Esophagus muscularis mucosa (tissue), 4 donors: Measurements from ENCODE around the gene PTPRN2. TPM values are rescaled to one million over a fixed set of nuclear protein-coding genes. Genes with fewer than 3 reads are reported as not detected.

Experiments
- DNase-seq: peaks from one replicate; pipeline ENCODE4 v3.0.0-alpha.2; 2017; ENCODE audit errors: extremely low spot score
- H3K27ac ChIP-seq, 4 donors: fragments of 200-600 bp; sonication (generic); replicated peaks in 1 of 4; 1 replicate in 3 of 4; 2 replicates in 1 of 4; pipeline ENCODE4 v1.5.1; 2016 to 2019; ENCODE audit warnings: mild to moderate bottlenecking in 1 of 4
- H3K27me3 ChIP-seq, 4 donors: fragments of 200-600 bp; sonication (generic); one replicate each; pipeline versions ENCODE4 v1.5.1 to v1.6.0; 2016 to 2019
- H3K36me3 ChIP-seq, 4 donors: fragments of 200-600 bp; sonication (generic); one replicate each; pipeline ENCODE4 v1.5.1; 2016 to 2019
- H3K4me1 ChIP-seq, 4 donors: fragments of 200-600 bp; sonication (generic); one replicate each; pipeline ENCODE4 v1.5.1; 2016 to 2019
- H3K4me3 ChIP-seq, 4 donors: fragments of 200-600 bp; sonication (generic); 1 replicate in 2 of 4; 2 replicates in 2 of 4; pipeline ENCODE4 v1.5.1; 2016 to 2019; ENCODE audit warnings: mild to moderate bottlenecking in 4 of 4, moderate library complexity in 1 of 4
- H3K9me3 ChIP-seq, 4 donors: fragments of 200-600 bp; sonication (generic); 1 replicate in 3 of 4; 2 replicates in 1 of 4; pipeline ENCODE4 v1.5.1; 2016 to 2019
- CTCF ChIP-seq, 3 experiments: fragments of 200-600 bp in 2 of 3; fragments of 450-650 bp in 1 of 3; sonication (generic) in 2 of 3; IDR thresholded peaks; one replicate each; pipeline ENCODE4 v1.5.1; 2017 to 2019; ENCODE audit warnings: antibody characterized with exemption in 3 of 3, mild to moderate bottlenecking in 2 of 3, moderate library complexity in 1 of 3
- EP300 ChIP-seq: sonication (generic); formaldehyde crosslinking; IDR thresholded peaks from one replicate; pipeline ENCODE4 v1.6.1; 2017; ENCODE audit warnings: antibody characterized with exemption
- POLR2A ChIP-seq: fragments of 450-650 bp; IDR thresholded peaks from one replicate; pipeline ENCODE4 v1.6.1; 2017; ENCODE audit warnings: antibody characterized with exemption, moderate library complexity, mild to moderate bottlenecking, low read depth
- POLR2AphosphoS5 ChIP-seq, 2 donors: sonication (generic); formaldehyde crosslinking; IDR thresholded peaks; one replicate each; pipeline ENCODE4 v1.6.1; 2017; ENCODE audit warnings: antibody characterized with exemption in 2 of 2
- WGBS: methylation state at CpG from one replicate; pipeline ENCODE4 v1.1.5; 2018; 5-methylcytosine and 5-hydroxymethylcytosine counted together
- intact Hi-C: fragments of 100-400 bp; cut with DNase I; formaldehyde crosslinking; loops from one replicate; pipeline ENCODE4 v1.15.1; 2023
- total RNA-seq, 4 donors: library from RNA; depleted of rRNA; stranded (reverse); fragments of >200 nt; gene quantifications; one replicate each; pipeline versions ENCODE4 v1.1.0 to v1.2.1, GENCODE V29; 2016

The PTPRN2 gene
- total RNA-seq, 4 donors from 2014 or later: 2.1 to 3.1 (median 3.1) TPM

- 73% methylated on average over 29 of the region's 67 CpGs for WGBS
- no peak for DNase-seq
- Histone ChIP-seq H3K36me3 (no peaks in the 10 kb centered on the region), H3K9me3 (no peaks in the 10 kb centered on the region), H3K4me1 (peaks cover 0 to 8% (median 0%) of the 10 kb centered on the region in 4 donors), H3K4me3 (no peak overlapping the region), H3K27me3 (peaks cover 0 to 68% (median 14%) of the 10 kb centered on the region in 4 donors), H3K27ac (no peak overlapping the region)
- intact Hi-C loops: no loop called here
- TF ChIP-seq POLR2A: no peak
Measured at GRCh38 chr7:158568974-158569857, 18.4 kb downstream of the PTPRN2 start.

GRCh38 chr7:158567153-158567603 lies 20.4 kb downstream of the PTPRN2 start:
- no peak for TF ChIP-seq EP300
- TF ChIP-seq CTCF (IDR thresholded peaks at IDR 0.05): no peak
- TF ChIP-seq POLR2A: no peak
- no peak for TF ChIP-seq POLR2AphosphoS5 (IDR thresholded peaks at IDR 0.05)
- H3K27me3 ChIP-seq: peaks cover 0 to 85% (median 14%) of the 10 kb centered on the region in 4 donors
- intact Hi-C loops: no loop called here
- no peaks in the 10 kb centered on the region for H3K36me3 ChIP-seq
- H3K27ac ChIP-seq: no peak overlapping the region
- H3K4me3 ChIP-seq: no peak overlapping the region
- 58% methylated on average over 8 of the region's 8 CpGs for WGBS
- no peak for DNase-seq
- no peaks in the 10 kb centered on the region for H3K9me3 ChIP-seq
- H3K4me1 ChIP-seq: peaks cover 0 to 8% (median 0%) of the 10 kb centered on the region in 4 donors

GRCh38 chr7:158564663-158565035 lies 23.0 kb downstream of the PTPRN2 start:
- intact Hi-C loops: no loop called here
- WGBS: 71% methylated on average over 7 of the region's 7 CpGs
- H3K27me3 ChIP-seq: peaks cover 0 to 84% (median 10%) of the 10 kb centered on the region in 4 donors

GRCh38 chr7:158563911-158564662 lies 23.5 kb downstream of the PTPRN2 start:
- no peaks in the 10 kb centered on the region for H3K9me3 ChIP-seq
- WGBS: 72% methylated on average over 7 of the region's 11 CpGs
- H3K27me3 ChIP-seq: peaks cover 0 to 78% (median 6%) of the 10 kb centered on the region in 4 donors
- no peak overlapping the region for H3K4me3 ChIP-seq
- no peaks in the 10 kb centered on the region for H3K36me3 ChIP-seq
- TF ChIP-seq CTCF (IDR thresholded peaks at IDR 0.05) (no peak), POLR2A (no peak), POLR2AphosphoS5 (IDR thresholded peaks at IDR 0.05) (no peak), EP300 (no peak)
- H3K4me1 ChIP-seq: no peaks in the 10 kb centered on the region
- DNase-seq: no peak
- intact Hi-C loops: no loop called here
- H3K27ac ChIP-seq: no peak overlapping the region

More at GRCh38 chr7:158564663-158565035, 23.0 kb downstream of the PTPRN2 start:
- Histone ChIP-seq H3K36me3 (no peaks in the 10 kb centered on the region), H3K27ac (no peak overlapping the region), H3K4me1 (peaks cover 0 to 5% (median 0%) of the 10 kb centered on the region in 4 donors), H3K4me3 (no peak overlapping the region), H3K9me3 (no peaks in the 10 kb centered on the region)
- TF ChIP-seq POLR2AphosphoS5 (IDR thresholded peaks at IDR 0.05) (no peak), EP300 (no peak), POLR2A (no peak), CTCF (IDR thresholded peaks at IDR 0.05) (no peak)
- no peak for DNase-seq

GRCh38 chr7:158563051-158563450 lies 24.6 kb downstream of the PTPRN2 start:
- Histone ChIP-seq H3K27me3 (peaks cover 0 to 68% (median 2%) of the 10 kb centered on the region in 4 donors), H3K27ac (no peak overlapping the region), H3K36me3 (no peaks in the 10 kb centered on the region), H3K4me3 (no peak overlapping the region), H3K9me3 (no peaks in the 10 kb centered on the region), H3K4me1 (no peaks in the 10 kb centered on the region)
- TF ChIP-seq POLR2A: no peak
- TF ChIP-seq POLR2AphosphoS5 (IDR thresholded peaks at IDR 0.05): no peak
- no peak for DNase-seq
- intact Hi-C loops: no loop called here
- 95% methylated on average over 10 of the region's 13 CpGs for WGBS
